ENCODE results near the gene CNKSR1. TPM values are rescaled to one million over a fixed set of nuclear protein-coding genes. Genes with fewer than 3 reads are reported as not detected.

The CNKSR1 gene
- polyA plus RNA-seq, 1 of the 3 experiments (the other 2 are of a cell fraction) = 0.49 TPM

GRCh38 chr1:26148887-26149286 lies 28.4 kb upstream of the CNKSR1 start (continued):
- TF ChIP-seq RAD21 (IDR thresholded peaks at IDR 0.05; ENCODE audit: low read length) (no peak), MAX (IDR thresholded peaks at IDR 0.05; ENCODE audit: low read depth) (no peak), POLR2AphosphoS5 (IDR thresholded peaks at IDR 0.05; ENCODE audit: low read depth, low read length) (no peak), NFIC (IDR thresholded peaks at IDR 0.05; ENCODE audit: borderline replicate concordance) (no peak)

- H3K9me2 ChIP-seq = no peaks in the 10 kb centered on the region
- TF ChIP-seq ELF1 (IDR thresholded peaks at IDR 0.05) (no peak), IRF3 (IDR thresholded peaks at IDR 0.05; ENCODE audit: low read depth, low read length) (no peak), TEAD4 (IDR thresholded peaks at IDR 0.05; ENCODE audit: borderline replicate concordance, insufficient read depth) (no peak), SMC3 (IDR thresholded peaks at IDR 0.05; ENCODE audit: low read depth, low read length) (no peak), YY1 (IDR thresholded peaks at IDR 0.05; ENCODE audit: low read depth) (no peak)
- TF ChIP-seq, protein P1, sequence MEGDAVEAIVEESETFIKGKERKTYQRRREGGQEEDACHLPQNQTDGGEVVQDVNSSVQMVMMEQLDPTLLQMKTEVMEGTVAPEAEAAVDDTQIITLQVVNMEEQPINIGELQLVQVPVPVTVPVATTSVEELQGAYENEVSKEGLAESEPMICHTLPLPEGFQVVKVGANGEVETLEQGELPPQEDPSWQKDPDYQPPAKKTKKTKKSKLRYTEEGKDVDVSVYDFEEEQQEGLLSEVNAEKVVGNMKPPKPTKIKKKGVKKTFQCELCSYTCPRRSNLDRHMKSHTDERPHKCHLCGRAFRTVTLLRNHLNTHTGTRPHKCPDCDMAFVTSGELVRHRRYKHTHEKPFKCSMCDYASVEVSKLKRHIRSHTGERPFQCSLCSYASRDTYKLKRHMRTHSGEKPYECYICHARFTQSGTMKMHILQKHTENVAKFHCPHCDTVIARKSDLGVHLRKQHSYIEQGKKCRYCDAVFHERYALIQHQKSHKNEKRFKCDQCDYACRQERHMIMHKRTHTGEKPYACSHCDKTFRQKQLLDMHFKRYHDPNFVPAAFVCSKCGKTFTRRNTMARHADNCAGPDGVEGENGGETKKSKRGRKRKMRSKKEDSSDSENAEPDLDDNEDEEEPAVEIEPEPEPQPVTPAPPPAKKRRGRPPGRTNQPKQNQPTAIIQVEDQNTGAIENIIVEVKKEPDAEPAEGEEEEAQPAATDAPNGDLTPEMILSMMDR (IDR thresholded peaks at IDR 0.05) = no peak
- H2AFZ ChIP-seq (ENCODE audit: low read depth) = no peak overlapping the region
- no peaks in the 10 kb centered on the region for H3F3A ChIP-seq (replicated peaks; ENCODE audit: insufficient read depth)
- WGBS (ENCODE audit: low lambda C conversion rate) = 78% methylated on average over 5 of the region's 5 CpGs
- CTCF ChIA-PET = interaction anchor here (1.0 to 13.7 kb wide), 4 partner anchors 7 to 118 kb away, joined by 3 to 131 read pairs (median 12); partner anchors contain the start of gene ZNF593
- H3K4me3 ChIP-seq (ENCODE audit: low read depth in 2 of 2, low read length in 1 of 2) = no peak overlapping the region
- POLR2A ChIA-PET = no interaction called here
- no peak for DNase-seq
- H4K20me1 ChIP-seq (ENCODE audit: insufficient read depth) = no peaks in the 10 kb centered on the region
- H3K27ac ChIP-seq (ENCODE audit: low read depth in 2 of 2, low read length in 1 of 2) = no peak overlapping the region
- H3K4me2 ChIP-seq = no peak overlapping the region
- H3K27me3 ChIP-seq (ENCODE audit: insufficient read depth) = peaks cover 11% of the 10 kb centered on the region; the same call in 1 of the 2 replicates
- H3K9ac ChIP-seq = no peak overlapping the region
- H3K4me1 ChIP-seq (ENCODE audit: control insufficient read depth in 1 of 2, insufficient read depth in 2 of 2, low read depth in 1 of 2, low read length in 1 of 2) = peaks cover 6 to 23% of the 10 kb centered on the region in 2 experiments; a peak in 1 of 4 replicates
- H3K9me3 ChIP-seq = no peaks in the 10 kb centered on the region
- H3K36me3 ChIP-seq (replicated peaks in 1 of 2; ENCODE audit: control insufficient read depth in 1 of 2, insufficient read depth in 2 of 2, low read length in 1 of 2) = no peaks in the 10 kb centered on the region
- no peaks in the 10 kb centered on the region for H3K79me2 ChIP-seq (ENCODE audit: insufficient read depth)
Observed at GRCh38 chr1:26153966-26154532, 23.2 kb upstream of the CNKSR1 start.

GRCh38 chr1:26154750-26155149 lies 22.5 kb upstream of the CNKSR1 start:
- Histone ChIP-seq H3K4me2 (no peak overlapping the region), H3K79me2 (ENCODE audit: insufficient read depth) (no peaks in the 10 kb centered on the region), H3K9ac (no peak overlapping the region), H2AFZ (ENCODE audit: low read depth) (no peak overlapping the region), H4K20me1 (ENCODE audit: insufficient read depth) (no peaks in the 10 kb centered on the region), H3K4me3 (ENCODE audit: low read depth in 2 of 2, low read length in 1 of 2) (no peak overlapping the region), H3K4me1 (ENCODE audit: control insufficient read depth in 1 of 2, insufficient read depth in 2 of 2, low read depth in 1 of 2, low read length in 1 of 2) (peaks cover 6 to 30% of the 10 kb centered on the region in 2 experiments; a peak in 1 of 4 replicates), H3K27me3 (ENCODE audit: insufficient read depth) (peaks cover 5% of the 10 kb centered on the region; the same call in 1 of the 2 replicates), H3K9me3 (no peaks in the 10 kb centered on the region), H3F3A (replicated peaks; ENCODE audit: insufficient read depth) (no peaks in the 10 kb centered on the region), H3K9me2 (no peaks in the 10 kb centered on the region), H3K36me3 (replicated peaks in 1 of 2; ENCODE audit: control insufficient read depth in 1 of 2, insufficient read depth in 2 of 2, low read length in 1 of 2) (no peaks in the 10 kb centered on the region), H3K27ac (ENCODE audit: low read depth in 2 of 2, low read length in 1 of 2) (no peak overlapping the region)
- ChIA-PET CTCF (interaction anchor here (1.2 to 13.7 kb wide), 4 partner anchors 8 to 118 kb away, joined by 4 to 131 read pairs (median 12); no protein-coding TSS in a partner anchor), POLR2A (no interaction called here)
- 91% methylated on average over 7 of the region's 9 CpGs for WGBS (ENCODE audit: low lambda C conversion rate)
- no peak for DNase-seq
- no peak for TF ChIP-seq GATA2 (CRISPR knock-in tag; IDR thresholded peaks at IDR 0.05)
- TF ChIP-seq GABPA (IDR thresholded peaks at IDR 0.05; ENCODE audit: low read depth) = no peak
- TF ChIP-seq FOXM1 (IDR thresholded peaks at IDR 0.05; ENCODE audit: low read depth) = no peak
- no peak for TF ChIP-seq EP300 (IDR thresholded peaks at IDR 0.05; ENCODE audit: borderline replicate concordance in 1 of 2, low read depth in 1 of 2, low read length in 1 of 2)
- TF ChIP-seq YY1 (IDR thresholded peaks at IDR 0.05; ENCODE audit: low read depth) = no peak
- TF ChIP-seq, protein P2, sequence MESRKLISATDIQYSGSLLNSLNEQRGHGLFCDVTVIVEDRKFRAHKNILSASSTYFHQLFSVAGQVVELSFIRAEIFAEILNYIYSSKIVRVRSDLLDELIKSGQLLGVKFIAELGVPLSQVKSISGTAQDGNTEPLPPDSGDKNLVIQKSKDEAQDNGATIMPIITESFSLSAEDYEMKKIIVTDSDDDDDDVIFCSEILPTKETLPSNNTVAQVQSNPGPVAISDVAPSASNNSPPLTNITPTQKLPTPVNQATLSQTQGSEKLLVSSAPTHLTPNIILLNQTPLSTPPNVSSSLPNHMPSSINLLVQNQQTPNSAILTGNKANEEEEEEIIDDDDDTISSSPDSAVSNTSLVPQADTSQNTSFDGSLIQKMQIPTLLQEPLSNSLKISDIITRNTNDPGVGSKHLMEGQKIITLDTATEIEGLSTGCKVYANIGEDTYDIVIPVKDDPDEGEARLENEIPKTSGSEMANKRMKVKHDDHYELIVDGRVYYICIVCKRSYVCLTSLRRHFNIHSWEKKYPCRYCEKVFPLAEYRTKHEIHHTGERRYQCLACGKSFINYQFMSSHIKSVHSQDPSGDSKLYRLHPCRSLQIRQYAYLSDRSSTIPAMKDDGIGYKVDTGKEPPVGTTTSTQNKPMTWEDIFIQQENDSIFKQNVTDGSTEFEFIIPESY (IDR thresholded peaks at IDR 0.05; ENCODE audit: borderline replicate concordance, low read depth) = no peak
- TF ChIP-seq IRF3 (IDR thresholded peaks at IDR 0.05; ENCODE audit: low read depth, low read length) = no peak
- no peak for TF ChIP-seq RXRA (IDR thresholded peaks at IDR 0.05; ENCODE audit: borderline replicate concordance, low read depth)
- no peak for TF ChIP-seq MEF2A (IDR thresholded peaks at IDR 0.05; ENCODE audit: borderline replicate concordance, low read depth)
- TF ChIP-seq RFX5 (IDR thresholded peaks at IDR 0.05; ENCODE audit: low read length) = no peak
- no peak for TF ChIP-seq POLR2AphosphoS5 (IDR thresholded peaks at IDR 0.05; ENCODE audit: low read depth, low read length)
